CD4-positive, alpha-beta T cell treated with Interleukin-17A for 4 hours (primary cell): Measurements from ENCODE around the gene CELA1.
A peak's percentile ranks its signal among the peaks of the same experiment; 100 is the strongest.

Source experiments
- DNase-seq: peaks from one replicate; pipeline ENCODE4 v3.0.0-alpha.2; 2020; ENCODE audit warnings: mixed read lengths

Gene CELA1

DNA sequence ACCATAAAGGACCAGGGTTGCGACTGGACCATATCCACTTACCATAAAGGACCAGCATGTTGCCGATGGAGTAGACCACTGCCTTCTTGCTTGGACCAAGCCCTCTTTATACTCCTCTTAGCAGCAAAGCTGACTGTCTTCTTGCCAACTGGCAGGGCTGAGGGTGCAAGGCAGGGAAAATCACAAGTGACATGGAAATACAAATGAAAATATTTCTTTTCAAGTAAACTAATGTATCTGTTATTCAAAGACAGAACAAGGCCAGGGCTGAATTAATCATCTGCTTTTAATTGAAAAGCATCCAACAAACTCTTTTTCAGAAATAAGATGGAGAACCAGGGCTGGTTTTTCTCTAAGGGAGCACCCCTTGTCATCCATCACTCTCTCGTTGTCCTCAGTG is at the start of gene CELA1:
TSS of gene CELA1 (minus strand) at position 99 of the 400 bp plus-strand sequence. CDS start at position 58, 41 bp downstream.
- DNase-seq: no peak

DNA sequence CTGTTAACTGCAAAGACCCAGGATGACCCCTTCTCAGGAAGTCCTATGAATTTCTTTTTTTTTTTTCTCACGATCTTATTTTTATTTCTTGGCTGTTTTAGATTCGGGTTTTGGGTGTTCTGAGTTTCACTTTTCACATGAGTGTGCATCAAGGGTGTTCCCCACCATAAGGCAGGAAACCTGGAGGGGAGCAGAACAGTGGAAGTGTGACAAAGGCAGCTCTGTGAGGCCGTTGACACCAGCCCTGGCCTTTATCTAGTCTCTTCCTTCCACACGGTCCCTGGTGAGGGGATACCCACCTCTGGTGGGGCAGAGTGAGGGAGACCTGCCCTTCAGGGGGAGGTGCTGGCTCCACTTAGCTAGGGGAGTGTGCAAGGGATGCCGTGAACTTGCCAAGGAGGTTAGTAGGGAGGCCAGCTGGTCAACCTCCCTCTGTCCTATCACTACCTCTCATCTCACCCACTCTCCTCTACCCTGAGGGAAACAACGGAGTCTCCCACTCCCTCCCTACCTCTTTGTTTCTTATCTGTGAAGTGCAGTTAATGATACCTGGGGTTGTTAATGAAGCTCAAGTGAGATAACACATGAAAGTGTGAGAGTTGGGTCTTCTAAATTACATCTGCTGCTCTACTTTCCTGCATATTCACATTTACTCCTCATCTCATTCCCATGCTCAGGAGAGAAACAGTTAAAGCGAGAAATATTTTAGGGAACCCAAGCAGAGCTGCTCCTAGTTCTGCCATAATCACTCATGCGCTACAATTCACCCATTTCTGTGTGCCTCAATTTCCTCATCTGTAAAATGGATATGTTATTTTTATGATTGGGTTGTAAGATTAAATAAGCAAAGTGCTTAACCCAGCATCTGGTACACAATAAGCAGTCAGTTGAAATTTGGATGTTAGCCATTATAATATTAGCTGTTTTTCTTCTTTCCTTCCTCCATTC is 49.1 kb upstream of the CELA1 start:
- DNase-seq: peak; percentile 35

- DNase-seq: peak; percentile 80
Observed at GRCh38 chr12:51393676-51394545, 47.4 kb upstream of the CELA1 start.

- DNase-seq: peak; percentile 33
Observed at GRCh38 chr12:51392556-51393237, 46.2 kb upstream of the CELA1 start.

GRCh38 chr12:51391283-51392123 is 45.0 kb upstream of the CELA1 start, which contains the start of gene GALNT6:
Gene GALNT6 (minus strand): TSS chr12:51391406. CDS start chr12:51379781, 11,625 bp downstream.
- DNase-seq: peak; percentile 81

GRCh38 chr12:51390891-51391282 is 44.4 kb upstream of the CELA1 start:
- DNase-seq: peak; percentile 43

DNA sequence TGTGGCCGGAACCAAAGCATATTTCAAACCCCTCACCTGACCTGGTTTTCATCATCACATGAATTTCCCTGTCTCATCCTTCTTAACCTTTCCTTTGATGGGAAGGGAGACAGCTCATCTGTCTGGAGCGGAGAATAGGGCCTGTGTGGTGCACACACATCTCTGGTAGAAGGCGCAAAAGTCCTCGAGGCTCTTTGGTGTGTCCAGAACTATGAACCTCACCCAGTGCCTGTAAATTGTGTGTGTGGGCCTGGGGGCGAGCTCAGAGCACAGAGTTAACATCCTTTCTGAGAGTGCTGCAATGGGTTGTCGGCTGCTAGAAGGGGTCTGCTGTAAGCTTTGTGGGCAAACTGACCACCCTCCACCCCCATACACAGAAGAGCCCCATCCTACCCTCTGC is 44.0 kb upstream of the CELA1 start:
- no peak for DNase-seq

DNA sequence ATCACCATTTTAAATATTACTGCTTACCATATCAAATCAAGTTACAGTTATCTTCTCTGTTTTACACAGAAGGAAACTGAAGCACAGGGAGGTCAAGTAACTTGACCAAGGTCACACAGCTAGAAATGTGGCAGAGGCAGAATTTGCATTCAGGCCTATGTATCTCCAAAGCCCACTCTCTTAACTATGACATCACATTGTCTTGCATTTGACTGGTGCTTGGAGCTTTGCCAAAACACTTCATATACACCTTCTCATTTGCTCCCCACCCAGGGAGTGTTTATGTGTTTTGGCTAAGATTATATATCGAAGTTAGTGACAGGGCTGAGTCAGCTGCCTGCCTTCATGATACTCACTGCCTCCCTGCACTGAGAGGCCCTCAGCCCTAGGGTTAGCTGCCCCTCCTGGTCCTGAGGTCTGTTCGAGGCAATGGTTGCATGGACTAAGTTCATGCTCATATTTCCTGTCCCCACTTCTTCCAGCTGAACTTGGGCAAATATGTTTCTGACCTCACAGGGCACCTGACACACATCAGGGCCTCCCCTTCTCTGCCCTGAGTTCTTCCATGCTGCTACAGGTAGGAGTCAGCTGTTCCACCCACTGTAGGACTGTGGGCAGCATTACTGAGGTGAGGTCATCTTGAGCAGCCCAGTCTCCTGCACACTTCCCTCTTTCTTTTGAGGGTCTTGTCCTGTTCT is 43.0 kb upstream of the CELA1 start:
- peak; percentile 52 for DNase-seq

GRCh38 chr12:51388846-51389245 is 42.4 kb upstream of the CELA1 start:
- no peak for DNase-seq

GRCh38 chr12:51388069-51388799 is 41.8 kb upstream of the CELA1 start:
- DNase-seq: no peak

DNA sequence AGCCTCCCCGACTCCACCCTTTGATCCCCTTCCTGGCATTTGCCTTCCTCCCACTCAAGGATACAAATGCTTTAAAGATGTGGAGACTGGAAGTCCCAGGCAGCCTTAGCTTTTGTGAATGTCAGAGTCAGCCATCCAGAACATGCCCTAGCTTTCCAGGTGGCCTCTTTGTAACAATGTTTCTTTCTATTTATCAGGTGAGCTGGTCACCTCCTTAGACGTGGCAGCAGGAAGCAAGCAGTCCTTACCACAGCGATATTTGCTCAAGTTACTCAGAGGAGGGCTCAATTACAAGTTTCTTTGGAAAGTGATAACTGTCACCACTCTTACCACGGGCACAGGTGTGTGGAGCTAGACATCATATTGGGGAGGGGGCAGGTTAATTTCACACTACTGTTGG is 39.9 kb upstream of the CELA1 start:
- no peak for DNase-seq

GRCh38 chr12:51383269-51383905 is 36.9 kb upstream of the CELA1 start:
- peak; percentile 19 for DNase-seq

GRCh38 chr12:51382173-51382572 is 35.7 kb upstream of the CELA1 start:
- DNase-seq: no peak

GRCh38 chr12:51381226-51382079 is 35.0 kb upstream of the CELA1 start:
- no peak for DNase-seq

GRCh38 chr12:51379571-51379970 is 33.1 kb upstream of the CELA1 start:
- DNase-seq: no peak

DNA sequence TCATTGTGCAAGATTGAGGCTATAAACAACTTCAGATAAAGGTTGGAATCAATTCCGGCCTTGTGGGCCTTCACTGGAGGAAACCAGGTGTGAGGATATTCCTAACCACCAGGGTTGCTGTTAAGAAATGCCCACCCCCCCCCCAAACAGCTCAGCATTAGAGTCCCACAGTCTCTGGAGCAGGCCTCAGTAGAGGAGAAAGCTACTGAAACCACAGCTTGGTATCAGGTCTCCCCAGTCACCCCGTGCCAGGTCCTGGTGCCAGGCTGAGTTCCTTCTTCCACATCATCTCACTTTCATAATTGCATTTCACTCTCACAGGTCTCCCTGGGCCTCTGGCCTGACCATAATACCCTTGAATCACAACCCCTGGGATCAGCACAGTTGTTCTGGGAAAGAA is 32.3 kb upstream of the CELA1 start:
- DNase-seq: no peak

- peak; percentile 16 for DNase-seq
Observed at GRCh38 chr12:51377099-51377984, 30.9 kb upstream of the CELA1 start.

GRCh38 chr12:51374856-51375255 is 28.4 kb upstream of the CELA1 start:
- DNase-seq: no peak
